HCT116 (cell line): ENCODE measurements around the gene G2E3. TPM values are rescaled to one million over a fixed set of nuclear protein-coding genes. Genes with fewer than 3 reads are reported as not detected.

ENCODE experiments used
- ATAC-seq: fragments of 200-7000 bp; cut with Tn5 transposase; 2 replicates; pipeline ENCODE4 v1.9.1; 2020; ENCODE audit warnings: mild to moderate bottlenecking, moderate library complexity
- BruUV-seq: library from RNA; stranded (reverse); fragments of 400-500 nt; replicated peaks from 2 replicates; lab custom pipeline; 2021; lab: Mats Ljungman, UMichigan
- CTCF ChIA-PET: fragments of 300-600 bp; sonication (Branson Sonifier 250); formaldehyde crosslinking; loops from one replicate; lab custom pipeline; 2021; ENCODE audit warnings: antibody characterized with exemption; lab: Charles Lee
- POLR2A ChIA-PET: fragments of 300-600, 350-600 bp; sonication (Branson Sonifier 250); formaldehyde crosslinking; loops from one replicate; lab custom pipeline; 2021; ENCODE audit warnings: antibody characterized with exemption; lab: Charles Lee
- RAD21 ChIA-PET, 2 experiments: fragments of 300-600 bp; sonication (Branson Sonifier 250); formaldehyde crosslinking; loops; one replicate each; lab custom pipeline; 2023; ENCODE audit warnings: low total read pairs in 2 of 2; ENCODE audit not compliant: uncharacterized antibody in 2 of 2, unreplicated experiment in 2 of 2, low non-redundant PET in 1 of 2; lab: Charles Lee
- DNase-seq: peaks from one replicate; pipeline ENCODE4 v3.0.0-alpha.2; 2010; ENCODE audit warnings: low read depth, low spot score
- H2AFZ ChIP-seq: fragments of 200-600 bp; shearing (Covaris generic), sonication (generic); 2 replicates; pipeline ENCODE4 v1.6.1; 2017; ENCODE audit warnings: low read depth, mixed run types, mixed read lengths, antibody characterized with exemption, low read length; ENCODE audit not compliant: poor library complexity, severe bottlenecking
- H3K27ac ChIP-seq: 2 replicates; pipeline ENCODE4 v1.5.1; 2012; ENCODE audit warnings: low read depth, low read length
- H3K27me3 ChIP-seq: fragments of 200-600 bp; sonication (generic); 2 replicates; pipeline ENCODE4 v1.6.1; 2016; ENCODE audit warnings: mixed run types, low read length, mixed read lengths; ENCODE audit not compliant: insufficient read depth
- H3K36me3 ChIP-seq, 2 experiments: fragments of 200-500 bp in 1 of 2; fragments of 200-600 bp in 1 of 2; sonication (Bioruptor generic) in 1 of 2; sonication (generic) in 1 of 2; 2 replicates each; pipeline versions ENCODE4 v1.5.1 to v1.6.1; 2014 to 2016; ENCODE audit warnings: low read length in 2 of 2, inconsistent platforms in 1 of 2, mixed read lengths in 1 of 2, mixed run types in 1 of 2; ENCODE audit not compliant: insufficient read depth in 2 of 2, control insufficient read depth in 1 of 2
- H3K4me1 ChIP-seq, 2 experiments: fragments of 200-600 bp in 1 of 2; sonication (generic) in 1 of 2; 2 replicates each; pipeline versions ENCODE4 v1.5.1 to v1.6.1; 2012 to 2017; ENCODE audit warnings: low read length in 2 of 2, inconsistent platforms in 1 of 2, mild to moderate bottlenecking in 1 of 2, mixed read lengths in 1 of 2, mixed run types in 1 of 2, moderate library complexity in 1 of 2; ENCODE audit not compliant: insufficient read depth in 2 of 2, control insufficient read depth in 1 of 2
- H3K4me2 ChIP-seq: fragments of 200-600 bp; sonication (generic); 2 replicates; pipeline ENCODE4 v1.6.1; 2017; ENCODE audit warnings: mixed run types, low read length, mixed read lengths
- H3K4me3 ChIP-seq, 2 experiments: fragments of 200-600 bp in 1 of 2; sonication (generic) in 1 of 2; replicated peaks in 1 of 2; 2 replicates each; pipeline ENCODE4 v1.5.1; 2011 to 2016; ENCODE audit warnings: low read length in 2 of 2, control low read depth in 1 of 2, low read depth in 1 of 2, mild to moderate bottlenecking in 1 of 2, mixed read lengths in 1 of 2, mixed run types in 1 of 2
- H3K79me2 ChIP-seq: fragments of 200-600 bp; sonication (generic); 2 replicates; pipeline ENCODE4 v1.6.1; 2017; ENCODE audit warnings: mild to moderate bottlenecking, mixed run types, low read length, moderate library complexity, mixed read lengths; ENCODE audit not compliant: insufficient read depth
- H3K9ac ChIP-seq: fragments of 200-600 bp; sonication (generic); 2 replicates; pipeline ENCODE4 v1.6.1; 2016; ENCODE audit warnings: low read length, mixed read lengths
- H3K9me2 ChIP-seq: fragments of 200-600 bp; sonication (generic), shearing (Covaris generic); 2 replicates; pipeline ENCODE4 v1.6.1; 2017; ENCODE audit warnings: mixed run types, mild to moderate bottlenecking, moderate library complexity; ENCODE audit not compliant: insufficient read depth
- H3K9me3 ChIP-seq, 2 experiments: fragments of 200-500 bp in 1 of 2; fragments of 200-600 bp in 1 of 2; sonication (Bioruptor generic) in 1 of 2; sonication (generic) in 1 of 2; 2 replicates each; pipeline ENCODE4 v1.6.1; 2014 to 2017; ENCODE audit warnings: low read length in 2 of 2, mixed read lengths in 2 of 2, inconsistent platforms in 1 of 2, low read depth in 1 of 2, mild to moderate bottlenecking in 1 of 2, mixed run types in 1 of 2, moderate library complexity in 1 of 2; ENCODE audit not compliant: control insufficient read depth in 1 of 2, insufficient read depth in 1 of 2
- H4K20me1 ChIP-seq: fragments of 200-600 bp; sonication (generic), shearing (Covaris generic); 2 replicates; pipeline ENCODE4 v1.6.1; 2017; ENCODE audit warnings: mixed run types, mild to moderate bottlenecking, moderate library complexity; ENCODE audit not compliant: insufficient read depth
- ATF3 ChIP-seq: IDR thresholded peaks from 2 replicates; pipeline ENCODE4 v1.6.1; 2012
- CBX3 ChIP-seq: IDR thresholded peaks from 2 replicates; pipeline ENCODE4 v1.6.1; 2012; ENCODE audit warnings: low read depth
- EGR1 ChIP-seq: IDR thresholded peaks from 2 replicates; pipeline ENCODE4 v1.6.1; 2012; ENCODE audit warnings: low read depth
- EZH2phosphoT487 ChIP-seq: fragments of 200-600 bp; IDR thresholded peaks from 2 replicates; pipeline ENCODE4 v1.6.1; 2018; ENCODE audit warnings: antibody characterized with exemption, borderline replicate concordance
- FOSL1 ChIP-seq: IDR thresholded peaks from 2 replicates; pipeline ENCODE4 v1.6.1; 2012; ENCODE audit warnings: low read depth
- JUND ChIP-seq: IDR thresholded peaks from 2 replicates; pipeline ENCODE4 v1.6.1; 2012
- SP1 ChIP-seq: IDR thresholded peaks from 2 replicates; pipeline ENCODE4 v1.6.1; 2012; ENCODE audit warnings: low read depth
- YY1 ChIP-seq: IDR thresholded peaks from 2 replicates; pipeline ENCODE4 v1.6.1; 2011; ENCODE audit warnings: low read length, low read depth, moderate library complexity, mild to moderate bottlenecking; ENCODE audit not compliant: insufficient replicate concordance; ENCODE audit errors: extremely low read depth
- ZBTB33 ChIP-seq: IDR thresholded peaks from 2 replicates; pipeline ENCODE4 v1.6.1; 2011; ENCODE audit warnings: mild to moderate bottlenecking, low read length, moderate library complexity; ENCODE audit not compliant: insufficient replicate concordance; ENCODE audit errors: extremely low read depth
- ZFX ChIP-seq: fragments of 450-650 bp; IDR thresholded peaks from 2 replicates; pipeline ENCODE4 v1.6.1; 2017
- intact Hi-C: fragments of 100-400 bp; cut with micrococcal nuclease; formaldehyde crosslinking; loops from 2 replicates; pipeline ENCODE4 v1.10.0; 2022
- total RNA-seq: library from RNA; stranded (reverse); gene quantifications from one replicate; pipeline ENCODE4 v1.2.1, GENCODE V29; 2021; ENCODE audit not compliant: unreplicated experiment
- TF ChIP-seq, protein P1 (sequence below), 3 experiments: fragments of 200-600 bp in 1 of 3; sonication (generic) in 1 of 3; IDR thresholded peaks in 2 of 3; conservative IDR thresholded peaks in 1 of 3; 2 replicates each; pipeline ENCODE4 v1.5.1; 2012 to 2017; ENCODE audit warnings: low read depth in 2 of 3, low read length in 2 of 3, antibody characterized with exemption in 1 of 3, borderline replicate concordance in 1 of 3, control low read depth in 1 of 3, mild to moderate bottlenecking in 1 of 3, mixed read lengths in 1 of 3, mixed run types in 1 of 3, moderate library complexity in 1 of 3; ENCODE audit not compliant: insufficient read depth in 1 of 3
- TF ChIP-seq, protein P2 (sequence below): IDR thresholded peaks from 2 replicates; pipeline ENCODE4 v1.6.1; 2012

G2E3 gene
- total RNA-seq, 1 experiment from 2014 or later, result 47.0 TPM

DNA sequence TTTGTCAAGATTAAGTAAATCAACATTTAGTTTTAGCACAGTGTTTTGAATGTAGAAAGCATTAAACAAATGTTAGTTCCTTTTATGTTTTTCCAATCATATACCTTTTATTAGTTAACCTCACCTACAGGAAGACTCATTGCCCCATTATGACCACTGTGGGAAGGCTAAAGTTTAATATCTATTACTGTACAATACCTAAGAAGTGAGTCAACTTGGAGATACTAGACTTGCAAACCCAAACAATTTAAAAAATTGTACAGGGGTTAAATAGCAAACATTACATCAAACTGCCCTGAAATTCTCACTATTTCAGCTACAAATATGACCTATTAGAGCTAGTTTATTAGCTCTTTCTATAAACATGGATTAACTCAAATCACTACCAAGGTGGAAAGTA, 8.6 kb upstream of the G2E3 start:
- Histone ChIP-seq H3K4me3 (no peak overlapping the region), H3K9ac (no peak overlapping the region), H2AFZ (no peak overlapping the region), H3K27ac (no peak overlapping the region), H3K9me2 (no peaks in the 10 kb centered on the region), H3K4me2 (0 out of 2 replicates have a peak overlapping the region, but pooled peaks have one; percentile 2), H3K4me1 (peaks cover 0 to 25% of the 10 kb centered on the region in 2 experiments; a peak in 2 of 4 replicates), H3K9me3 (no peaks in the 10 kb centered on the region), H3K79me2 (no peaks in the 10 kb centered on the region), H3K27me3 (no peaks in the 10 kb centered on the region), H3K36me3 (no peaks in the 10 kb centered on the region), H4K20me1 (no peaks in the 10 kb centered on the region)
- CTCF ChIA-PET, result no interaction called here
- RAD21 ChIA-PET, result no interaction called here
- no peak for DNase-seq
- no TSS peak for BruUV-seq
- ATAC-seq, result no peak
- TF ChIP-seq CBX3, result no peak
- TF ChIP-seq EZH2phosphoT487, result no peak
- no peak for TF ChIP-seq JUND
- no peak for TF ChIP-seq YY1
- TF ChIP-seq EGR1, result no peak
- TF ChIP-seq ZBTB33, result no peak
- no peak for TF ChIP-seq FOSL1
- TF ChIP-seq ZFX, result no peak
- no peak for TF ChIP-seq SP1
- TF ChIP-seq, protein P1, sequence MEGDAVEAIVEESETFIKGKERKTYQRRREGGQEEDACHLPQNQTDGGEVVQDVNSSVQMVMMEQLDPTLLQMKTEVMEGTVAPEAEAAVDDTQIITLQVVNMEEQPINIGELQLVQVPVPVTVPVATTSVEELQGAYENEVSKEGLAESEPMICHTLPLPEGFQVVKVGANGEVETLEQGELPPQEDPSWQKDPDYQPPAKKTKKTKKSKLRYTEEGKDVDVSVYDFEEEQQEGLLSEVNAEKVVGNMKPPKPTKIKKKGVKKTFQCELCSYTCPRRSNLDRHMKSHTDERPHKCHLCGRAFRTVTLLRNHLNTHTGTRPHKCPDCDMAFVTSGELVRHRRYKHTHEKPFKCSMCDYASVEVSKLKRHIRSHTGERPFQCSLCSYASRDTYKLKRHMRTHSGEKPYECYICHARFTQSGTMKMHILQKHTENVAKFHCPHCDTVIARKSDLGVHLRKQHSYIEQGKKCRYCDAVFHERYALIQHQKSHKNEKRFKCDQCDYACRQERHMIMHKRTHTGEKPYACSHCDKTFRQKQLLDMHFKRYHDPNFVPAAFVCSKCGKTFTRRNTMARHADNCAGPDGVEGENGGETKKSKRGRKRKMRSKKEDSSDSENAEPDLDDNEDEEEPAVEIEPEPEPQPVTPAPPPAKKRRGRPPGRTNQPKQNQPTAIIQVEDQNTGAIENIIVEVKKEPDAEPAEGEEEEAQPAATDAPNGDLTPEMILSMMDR (IDR thresholded peaks at IDR 0.05 in 2 of 3, conservative IDR thresholded peaks at IDR 0.05 in 1 of 3; ENCODE audit: borderline replicate concordance in 1 of 3, insufficient read depth in 1 of 3, low read depth in 2 of 3, low read length in 2 of 3), result no peak
- TF ChIP-seq, protein P2, sequence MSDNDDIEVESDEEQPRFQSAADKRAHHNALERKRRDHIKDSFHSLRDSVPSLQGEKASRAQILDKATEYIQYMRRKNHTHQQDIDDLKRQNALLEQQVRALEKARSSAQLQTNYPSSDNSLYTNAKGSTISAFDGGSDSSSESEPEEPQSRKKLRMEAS, result no peak
- TF ChIP-seq ATF3, result no peak
- POLR2A ChIA-PET, result no interaction called here
- intact Hi-C loops, result no loop called here
